Bronchial epithelial cell (primary cell): Measurements from ENCODE around the gene DAAM1. TPM values are rescaled to one million over a fixed set of nuclear protein-coding genes. Genes with fewer than 3 reads are reported as not detected.
A peak's percentile ranks its signal among the peaks of the same experiment; 100 is the strongest.

ENCODE experiments used
- DNase-seq: peaks from one replicate; pipeline ENCODE4 v3.0.0-alpha.2; 2010; ENCODE audit warnings: low read depth
- FAIRE-seq: peaks from 2 replicates; lab custom pipeline; 2011; peaks lifted over from hg19 to GRCh38; lab: Jason Lieb, UNC
- H3K27me3 ChIP-seq: 2 replicates; pipeline ENCODE4 v1.5.1; 2011; ENCODE audit warnings: low read length; ENCODE audit not compliant: control insufficient read depth, insufficient read depth
- H3K36me3 ChIP-seq: 2 replicates; pipeline ENCODE4 v1.5.1; 2011; ENCODE audit warnings: low read length; ENCODE audit not compliant: control insufficient read depth, insufficient read depth
- H3K4me3 ChIP-seq: 2 replicates; pipeline ENCODE4 v1.5.1; 2011; ENCODE audit warnings: mild to moderate bottlenecking, low read depth, low read length, control low read depth
- CTCF ChIP-seq: IDR thresholded peaks from 2 replicates; pipeline ENCODE4 v1.5.1; 2011; ENCODE audit warnings: mild to moderate bottlenecking, moderate library complexity, low read length, control low read depth, inconsistent platforms; ENCODE audit not compliant: insufficient read depth, severe bottlenecking
- total RNA-seq: library from RNA; depleted of rRNA; stranded (reverse); fragments of >200 nt; gene quantifications from 2 replicates; pipeline ENCODE4 v1.2.1, GENCODE V29; 2014

The DAAM1 gene
- 16.6 and 47.2 TPM in 2 replicates for total RNA-seq

GRCh38 chr14:59188461-59189090, at the start of gene DAAM1:
Gene DAAM1 (plus strand): TSS chr14:59188667. CDS start chr14:59263478, 74,811 bp downstream.
- FAIRE-seq: no peak
- peak; percentile 97 for DNase-seq
- Histone ChIP-seq H3K36me3 (no peaks in the 10 kb centered on the region), H3K27me3 (no peaks in the 10 kb centered on the region), H3K4me3 (peak within 1 kb of the TSS; percentile 80)
- no peak for TF ChIP-seq CTCF

- FAIRE-seq (no peak), DNase-seq (no peak)
- Histone ChIP-seq H3K4me3 (no peak overlapping the region), H3K27me3 (no peaks in the 10 kb centered on the region), H3K36me3 (no peaks in the 10 kb centered on the region)
- no peak for TF ChIP-seq CTCF
Measured at GRCh38 chr14:59139324-59139723, 49.1 kb upstream of the DAAM1 start.

- no peaks in the 10 kb centered on the region for H3K27me3 ChIP-seq
- no peak overlapping the region for H3K4me3 ChIP-seq
- no peak for FAIRE-seq
- no peak for DNase-seq
- H3K36me3 ChIP-seq: no peaks in the 10 kb centered on the region
- no peak for TF ChIP-seq CTCF
Measured at GRCh38 chr14:59140106-59140843, 48.2 kb upstream of the DAAM1 start.

GRCh38 chr14:59146484-59146883, 42.0 kb upstream of the DAAM1 start:
- H3K36me3 ChIP-seq: no peaks in the 10 kb centered on the region

GRCh38 chr14:59147007-59147406, 41.5 kb upstream of the DAAM1 start:
- DNase-seq (no peak), FAIRE-seq (no peak)
- TF ChIP-seq CTCF: no peak
- Histone ChIP-seq H3K36me3 (no peaks in the 10 kb centered on the region), H3K4me3 (no peak overlapping the region), H3K27me3 (no peaks in the 10 kb centered on the region)

More at GRCh38 chr14:59146484-59146883, 42.0 kb upstream of the DAAM1 start:
- H3K27me3 ChIP-seq: no peaks in the 10 kb centered on the region
- no peak for TF ChIP-seq CTCF
- H3K4me3 ChIP-seq: no peak overlapping the region
- FAIRE-seq (no peak), DNase-seq (no peak)
